ENCODE results near the gene SPATA20. TPM values are rescaled to one million over a fixed set of nuclear protein-coding genes. Genes with fewer than 3 reads are reported as not detected.
A peak's percentile ranks its signal among the peaks of the same experiment; 100 is the strongest.

Gene SPATA20
- total and polyA plus RNA-seq, 2 of the 13 experiments (the other 11 are each of a cell fraction or from before 2014, with no cell fraction given): 36.1 to 64.8 TPM

GRCh38 chr17:50550661-50551432 is 3.9 kb downstream of the SPATA20 start (continued):
- TF ChIP-seq ZSCAN29 (CRISPR knock-in tag; conservative IDR thresholded peaks at IDR 0.05) (no peak), POLR2AphosphoS2 (IDR thresholded peaks at IDR 0.05; ENCODE audit: low read depth, low read length) (no peak), ZNF33A (CRISPR knock-in tag; IDR thresholded peaks at IDR 0.05; ENCODE audit: borderline replicate concordance) (no peak), SSRP1 (CRISPR knock-in tag; IDR thresholded peaks at IDR 0.05) (peak; percentile 70; the same call in 1 of the 2 replicates), KIAA2018 (CRISPR knock-in tag; IDR thresholded peaks at IDR 0.05; ENCODE audit: borderline replicate concordance) (no peak), ZMYM4 (CRISPR knock-in tag; IDR thresholded peaks at IDR 0.05) (no peak)
- TF ChIP-seq, protein P1, sequence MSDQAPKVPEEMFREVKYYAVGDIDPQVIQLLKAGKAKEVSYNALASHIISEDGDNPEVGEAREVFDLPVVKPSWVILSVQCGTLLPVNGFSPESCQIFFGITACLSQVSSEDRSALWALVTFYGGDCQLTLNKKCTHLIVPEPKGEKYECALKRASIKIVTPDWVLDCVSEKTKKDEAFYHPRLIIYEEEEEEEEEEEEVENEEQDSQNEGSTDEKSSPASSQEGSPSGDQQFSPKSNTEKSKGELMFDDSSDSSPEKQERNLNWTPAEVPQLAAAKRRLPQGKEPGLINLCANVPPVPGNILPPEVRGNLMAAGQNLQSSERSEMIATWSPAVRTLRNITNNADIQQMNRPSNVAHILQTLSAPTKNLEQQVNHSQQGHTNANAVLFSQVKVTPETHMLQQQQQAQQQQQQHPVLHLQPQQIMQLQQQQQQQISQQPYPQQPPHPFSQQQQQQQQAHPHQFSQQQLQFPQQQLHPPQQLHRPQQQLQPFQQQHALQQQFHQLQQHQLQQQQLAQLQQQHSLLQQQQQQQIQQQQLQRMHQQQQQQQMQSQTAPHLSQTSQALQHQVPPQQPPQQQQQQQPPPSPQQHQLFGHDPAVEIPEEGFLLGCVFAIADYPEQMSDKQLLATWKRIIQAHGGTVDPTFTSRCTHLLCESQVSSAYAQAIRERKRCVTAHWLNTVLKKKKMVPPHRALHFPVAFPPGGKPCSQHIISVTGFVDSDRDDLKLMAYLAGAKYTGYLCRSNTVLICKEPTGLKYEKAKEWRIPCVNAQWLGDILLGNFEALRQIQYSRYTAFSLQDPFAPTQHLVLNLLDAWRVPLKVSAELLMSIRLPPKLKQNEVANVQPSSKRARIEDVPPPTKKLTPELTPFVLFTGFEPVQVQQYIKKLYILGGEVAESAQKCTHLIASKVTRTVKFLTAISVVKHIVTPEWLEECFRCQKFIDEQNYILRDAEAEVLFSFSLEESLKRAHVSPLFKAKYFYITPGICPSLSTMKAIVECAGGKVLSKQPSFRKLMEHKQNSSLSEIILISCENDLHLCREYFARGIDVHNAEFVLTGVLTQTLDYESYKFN (CRISPR knock-in tag; conservative IDR thresholded peaks at IDR 0.05): no peak
- TF ChIP-seq, protein P2, sequence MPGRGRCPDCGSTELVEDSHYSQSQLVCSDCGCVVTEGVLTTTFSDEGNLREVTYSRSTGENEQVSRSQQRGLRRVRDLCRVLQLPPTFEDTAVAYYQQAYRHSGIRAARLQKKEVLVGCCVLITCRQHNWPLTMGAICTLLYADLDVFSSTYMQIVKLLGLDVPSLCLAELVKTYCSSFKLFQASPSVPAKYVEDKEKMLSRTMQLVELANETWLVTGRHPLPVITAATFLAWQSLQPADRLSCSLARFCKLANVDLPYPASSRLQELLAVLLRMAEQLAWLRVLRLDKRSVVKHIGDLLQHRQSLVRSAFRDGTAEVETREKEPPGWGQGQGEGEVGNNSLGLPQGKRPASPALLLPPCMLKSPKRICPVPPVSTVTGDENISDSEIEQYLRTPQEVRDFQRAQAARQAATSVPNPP (CRISPR knock-in tag; IDR thresholded peaks at IDR 0.05): no peak
- TF ChIP-seq, protein P3, sequence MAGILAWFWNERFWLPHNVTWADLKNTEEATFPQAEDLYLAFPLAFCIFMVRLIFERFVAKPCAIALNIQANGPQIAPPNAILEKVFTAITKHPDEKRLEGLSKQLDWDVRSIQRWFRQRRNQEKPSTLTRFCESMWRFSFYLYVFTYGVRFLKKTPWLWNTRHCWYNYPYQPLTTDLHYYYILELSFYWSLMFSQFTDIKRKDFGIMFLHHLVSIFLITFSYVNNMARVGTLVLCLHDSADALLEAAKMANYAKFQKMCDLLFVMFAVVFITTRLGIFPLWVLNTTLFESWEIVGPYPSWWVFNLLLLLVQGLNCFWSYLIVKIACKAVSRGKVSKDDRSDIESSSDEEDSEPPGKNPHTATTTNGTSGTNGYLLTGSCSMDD (CRISPR knock-in tag; IDR thresholded peaks at IDR 0.05): no peak
- TF ChIP-seq, protein P4, sequence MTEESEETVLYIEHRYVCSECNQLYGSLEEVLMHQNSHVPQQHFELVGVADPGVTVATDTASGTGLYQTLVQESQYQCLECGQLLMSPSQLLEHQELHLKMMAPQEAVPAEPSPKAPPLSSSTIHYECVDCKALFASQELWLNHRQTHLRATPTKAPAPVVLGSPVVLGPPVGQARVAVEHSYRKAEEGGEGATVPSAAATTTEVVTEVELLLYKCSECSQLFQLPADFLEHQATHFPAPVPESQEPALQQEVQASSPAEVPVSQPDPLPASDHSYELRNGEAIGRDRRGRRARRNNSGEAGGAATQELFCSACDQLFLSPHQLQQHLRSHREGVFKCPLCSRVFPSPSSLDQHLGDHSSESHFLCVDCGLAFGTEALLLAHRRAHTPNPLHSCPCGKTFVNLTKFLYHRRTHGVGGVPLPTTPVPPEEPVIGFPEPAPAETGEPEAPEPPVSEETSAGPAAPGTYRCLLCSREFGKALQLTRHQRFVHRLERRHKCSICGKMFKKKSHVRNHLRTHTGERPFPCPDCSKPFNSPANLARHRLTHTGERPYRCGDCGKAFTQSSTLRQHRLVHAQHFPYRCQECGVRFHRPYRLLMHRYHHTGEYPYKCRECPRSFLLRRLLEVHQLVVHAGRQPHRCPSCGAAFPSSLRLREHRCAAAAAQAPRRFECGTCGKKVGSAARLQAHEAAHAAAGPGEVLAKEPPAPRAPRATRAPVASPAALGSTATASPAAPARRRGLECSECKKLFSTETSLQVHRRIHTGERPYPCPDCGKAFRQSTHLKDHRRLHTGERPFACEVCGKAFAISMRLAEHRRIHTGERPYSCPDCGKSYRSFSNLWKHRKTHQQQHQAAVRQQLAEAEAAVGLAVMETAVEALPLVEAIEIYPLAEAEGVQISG (CRISPR knock-in tag; IDR thresholded peaks at IDR 0.05): no peak

Data from HepG2 (cell line).